ENCODE results near the gene BCAS3. TPM values are rescaled to one million over a fixed set of nuclear protein-coding genes. Genes with fewer than 3 reads are reported as not detected.

BCAS3 gene
- total RNA-seq, 4 donors from 2014 or later: 41.0 to 81.4 (median 45.6) TPM

DNA sequence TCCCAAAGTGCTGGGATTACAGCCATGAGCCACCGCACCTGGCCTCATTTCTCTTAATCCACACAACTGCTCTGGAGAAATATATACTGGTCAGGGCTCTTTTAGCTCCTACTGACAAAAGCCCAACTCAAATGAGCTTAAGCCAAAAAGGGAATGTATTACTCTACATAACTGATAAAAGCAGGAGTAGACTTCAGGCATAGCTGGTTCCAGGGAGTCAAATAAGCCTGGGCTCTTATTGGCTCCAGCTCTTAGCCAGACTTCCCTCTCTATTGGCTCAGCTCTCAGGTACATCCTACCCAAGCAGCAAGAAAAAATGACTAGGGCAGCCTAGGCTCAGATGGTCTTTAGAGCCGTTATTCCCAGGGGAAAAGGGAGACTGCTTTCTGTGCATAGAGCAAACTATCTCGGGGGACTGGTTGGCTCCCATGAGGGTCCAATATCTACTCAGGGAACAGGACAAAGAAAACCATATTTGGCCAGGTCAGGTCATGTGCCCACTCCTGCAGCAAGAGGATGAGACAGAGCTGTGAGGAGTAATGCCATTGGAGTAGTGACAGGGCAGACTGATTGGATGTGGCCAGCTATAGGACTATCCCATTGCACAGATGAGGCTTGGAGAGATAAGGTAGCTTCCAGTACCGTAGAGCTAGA, 743.2 kb downstream of the BCAS3 start:
- no peak overlapping the region for H3K27ac ChIP-seq
- 87% methylated on average over 4 of the region's 4 CpGs for WGBS
- no peak for TF ChIP-seq EP300 (IDR thresholded peaks at IDR 0.05)
- TF ChIP-seq POLR2A (IDR thresholded peaks at IDR 0.05): no peak
- no peak overlapping the region for H3K4me3 ChIP-seq
- DNase-seq (ENCODE audit: low spot score in 2 of 2): no peak
- H3K36me3 ChIP-seq: no peaks in the 10 kb centered on the region
- H3K9me3 ChIP-seq: no peaks in the 10 kb centered on the region
- H3K27me3 ChIP-seq: peaks cover 51% of the 10 kb centered on the region
- peaks cover 7% of the 10 kb centered on the region for H3K4me1 ChIP-seq

DNA sequence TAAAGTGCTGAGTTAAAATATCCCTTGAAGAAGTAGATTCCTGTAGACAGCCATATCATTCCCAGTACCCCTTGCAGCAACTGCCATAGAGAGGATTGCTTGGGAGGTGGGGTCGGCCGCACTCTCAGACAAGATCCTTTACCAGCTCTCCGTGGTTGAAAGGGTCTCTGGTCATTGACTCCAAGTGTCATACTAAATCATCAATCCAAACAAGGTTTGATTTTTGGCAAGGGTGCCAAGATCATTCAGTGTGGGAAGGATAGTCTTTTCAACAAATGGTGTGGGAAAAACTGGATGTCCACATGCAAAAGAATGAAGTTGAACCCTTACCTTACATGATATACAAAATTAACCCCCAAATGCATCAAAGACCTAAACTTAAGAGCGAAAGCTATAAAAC, 743.8 kb downstream of the BCAS3 start:
- no peak overlapping the region for H3K4me3 ChIP-seq

DNA sequence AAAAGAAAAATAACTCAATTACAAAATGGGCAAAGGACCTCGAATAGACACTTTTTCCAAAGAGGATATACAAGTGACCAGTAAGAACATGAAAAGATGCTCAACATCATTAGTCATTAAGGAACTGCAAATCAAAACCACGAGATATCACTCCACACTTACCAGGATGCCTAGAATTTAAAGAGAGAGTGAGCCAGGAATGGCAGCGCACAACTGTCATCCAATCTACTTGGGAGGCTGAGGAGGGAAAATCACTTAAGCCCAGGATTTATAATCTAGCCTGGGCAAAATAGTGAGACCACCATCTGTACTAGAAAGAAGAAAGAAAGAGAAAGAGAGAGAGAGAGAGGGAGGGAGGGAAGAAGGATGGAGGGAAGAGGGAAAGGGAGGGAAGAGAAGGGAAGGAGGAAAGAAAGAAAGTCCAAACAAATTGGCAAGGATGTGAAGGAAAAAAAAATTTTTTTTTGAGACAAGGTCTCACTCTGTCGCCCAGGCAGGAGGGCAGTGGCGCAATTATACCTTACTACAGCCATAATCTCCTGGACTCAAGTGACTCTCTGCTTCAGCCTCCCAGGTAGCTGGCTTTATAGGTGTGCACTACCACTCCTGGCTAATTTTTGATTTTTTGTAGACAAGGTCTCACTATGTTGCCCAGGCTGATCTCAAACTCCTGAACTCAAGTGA, 744.6 kb downstream of the BCAS3 start:
- Histone ChIP-seq H3K4me3 (no peak overlapping the region), H3K27me3 (peaks cover 56% of the 10 kb centered on the region), H3K4me1 (no peaks in the 10 kb centered on the region), H3K36me3 (no peaks in the 10 kb centered on the region), H3K9me3 (no peaks in the 10 kb centered on the region), H3K27ac (no peak overlapping the region)
- TF ChIP-seq, protein P1, sequence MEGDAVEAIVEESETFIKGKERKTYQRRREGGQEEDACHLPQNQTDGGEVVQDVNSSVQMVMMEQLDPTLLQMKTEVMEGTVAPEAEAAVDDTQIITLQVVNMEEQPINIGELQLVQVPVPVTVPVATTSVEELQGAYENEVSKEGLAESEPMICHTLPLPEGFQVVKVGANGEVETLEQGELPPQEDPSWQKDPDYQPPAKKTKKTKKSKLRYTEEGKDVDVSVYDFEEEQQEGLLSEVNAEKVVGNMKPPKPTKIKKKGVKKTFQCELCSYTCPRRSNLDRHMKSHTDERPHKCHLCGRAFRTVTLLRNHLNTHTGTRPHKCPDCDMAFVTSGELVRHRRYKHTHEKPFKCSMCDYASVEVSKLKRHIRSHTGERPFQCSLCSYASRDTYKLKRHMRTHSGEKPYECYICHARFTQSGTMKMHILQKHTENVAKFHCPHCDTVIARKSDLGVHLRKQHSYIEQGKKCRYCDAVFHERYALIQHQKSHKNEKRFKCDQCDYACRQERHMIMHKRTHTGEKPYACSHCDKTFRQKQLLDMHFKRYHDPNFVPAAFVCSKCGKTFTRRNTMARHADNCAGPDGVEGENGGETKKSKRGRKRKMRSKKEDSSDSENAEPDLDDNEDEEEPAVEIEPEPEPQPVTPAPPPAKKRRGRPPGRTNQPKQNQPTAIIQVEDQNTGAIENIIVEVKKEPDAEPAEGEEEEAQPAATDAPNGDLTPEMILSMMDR (IDR thresholded peaks at IDR 0.05): no peak
- no peak for TF ChIP-seq POLR2A (IDR thresholded peaks at IDR 0.05)
- no peak for TF ChIP-seq POLR2AphosphoS5 (IDR thresholded peaks at IDR 0.05)
- TF ChIP-seq EP300 (IDR thresholded peaks at IDR 0.05): no peak
- DNase-seq (ENCODE audit: low spot score in 2 of 2): no peak
- 70% methylated on average over 5 of the region's 5 CpGs for WGBS

More for the DNA sequence above, 743.8 kb downstream of the BCAS3 start:
- 84% methylated on average over 4 of the region's 4 CpGs for WGBS
- Histone ChIP-seq H3K27ac (no peak overlapping the region), H3K9me3 (no peaks in the 10 kb centered on the region), H3K36me3 (no peaks in the 10 kb centered on the region), H3K27me3 (peaks cover 51% of the 10 kb centered on the region), H3K4me1 (peaks cover 7% of the 10 kb centered on the region)
- no peak for DNase-seq (ENCODE audit: low spot score in 2 of 2)
- TF ChIP-seq POLR2A (IDR thresholded peaks at IDR 0.05) (no peak), POLR2AphosphoS5 (IDR thresholded peaks at IDR 0.05) (no peak), EP300 (IDR thresholded peaks at IDR 0.05) (no peak)
- TF ChIP-seq, protein P1 (IDR thresholded peaks at IDR 0.05): no peak

DNA sequence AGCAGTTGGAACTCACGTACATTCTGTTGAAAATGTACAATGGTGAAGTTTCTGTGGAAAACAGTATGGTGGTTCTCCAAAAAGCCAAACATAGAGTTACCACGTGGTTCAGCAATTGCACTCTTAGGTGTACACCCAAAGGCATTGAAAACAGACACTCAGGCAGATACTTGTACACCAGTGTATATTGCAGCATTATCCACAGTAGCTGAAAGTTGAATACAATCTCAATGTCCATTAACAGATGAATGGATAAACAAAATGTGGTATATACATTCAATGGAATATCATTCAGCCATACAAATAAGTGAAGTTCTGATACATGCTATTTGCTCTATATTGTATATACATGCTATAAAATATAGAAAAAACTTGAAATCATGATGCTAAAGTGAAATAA, 745.2 kb downstream of the BCAS3 start:
- no peak for TF ChIP-seq EP300 (IDR thresholded peaks at IDR 0.05)
- TF ChIP-seq, protein P1 (IDR thresholded peaks at IDR 0.05): no peak
- TF ChIP-seq POLR2A (IDR thresholded peaks at IDR 0.05): no peak
- no peak for TF ChIP-seq POLR2AphosphoS5 (IDR thresholded peaks at IDR 0.05)
- no peak for DNase-seq (ENCODE audit: low spot score in 2 of 2)
- H3K27me3 ChIP-seq: peaks cover 56% of the 10 kb centered on the region
- no peaks in the 10 kb centered on the region for H3K4me1 ChIP-seq
- H3K4me3 ChIP-seq: no peak overlapping the region
- H3K36me3 ChIP-seq: no peaks in the 10 kb centered on the region
- no peak overlapping the region for H3K27ac ChIP-seq
- WGBS: 41% methylated on average over 2 of the region's 2 CpGs
- H3K9me3 ChIP-seq: no peaks in the 10 kb centered on the region

DNA sequence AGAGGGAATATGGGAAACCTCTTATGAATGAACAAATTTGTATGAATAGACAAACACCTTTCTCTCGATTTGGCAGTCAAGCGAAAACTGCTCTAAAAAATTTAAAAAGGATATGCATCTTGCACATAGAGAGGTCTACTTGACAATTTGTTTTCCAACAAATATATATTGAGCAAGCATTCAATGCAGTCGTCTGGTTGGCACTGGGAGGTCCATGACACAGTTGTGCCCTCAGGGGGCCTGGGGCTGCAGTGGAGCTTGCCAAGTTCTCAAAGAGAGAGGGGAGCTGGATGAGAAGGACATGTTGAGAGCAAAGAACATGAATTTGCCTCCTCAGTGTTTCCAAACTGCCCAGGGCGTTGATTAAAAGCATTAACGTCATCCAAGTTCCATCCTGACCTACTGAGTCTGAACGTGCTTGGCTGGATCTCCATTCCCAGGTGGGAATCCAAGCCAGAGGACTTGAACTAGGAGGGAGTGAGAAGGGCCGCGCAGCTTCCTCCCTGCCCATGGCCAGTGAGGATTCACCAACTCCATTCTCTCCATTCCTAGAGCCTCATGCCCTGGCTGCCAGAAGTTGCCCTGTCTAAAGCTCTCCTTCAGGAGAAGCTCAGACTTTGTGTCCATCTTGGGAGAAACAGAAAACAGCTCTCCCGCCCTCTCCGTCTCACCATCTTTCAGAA, 746.5 kb downstream of the BCAS3 start:
- Histone ChIP-seq H3K9me3 (no peaks in the 10 kb centered on the region), H3K27me3 (peaks cover 52% of the 10 kb centered on the region), H3K36me3 (no peaks in the 10 kb centered on the region), H3K27ac (no peak overlapping the region), H3K4me1 (no peaks in the 10 kb centered on the region), H3K4me3 (no peak overlapping the region)
- TF ChIP-seq EP300 (IDR thresholded peaks at IDR 0.05): no peak
- no peak for TF ChIP-seq POLR2AphosphoS5 (IDR thresholded peaks at IDR 0.05)
- TF ChIP-seq, protein P1 (IDR thresholded peaks at IDR 0.05): no peak
- TF ChIP-seq POLR2A (IDR thresholded peaks at IDR 0.05): no peak
- no peak for DNase-seq (ENCODE audit: low spot score in 2 of 2)
- 60% methylated on average over 9 of the region's 10 CpGs for WGBS
